ENCODE measurements around the gene IRAK2.
"Not testable (repeated sequence)": the region's sequence is repeated elsewhere in the genome, so short reads cannot be mapped to it uniquely, and the experiment has no call there.

The IRAK2 gene

GRCh38 chr3:10160925-10161324 lies 3.8 kb upstream of the IRAK2 start:
- H3K36me3 ChIP-seq (ENCODE audit: control insufficient read depth in 1 of 2, insufficient read depth in 2 of 2, low read length in 2 of 2): no peaks in the 10 kb centered on the region
- H3K27ac ChIP-seq (ENCODE audit: low read length): no peak overlapping the region
- H3K4me3 ChIP-seq (ENCODE audit: low read depth in 1 of 2, low read length in 2 of 2): no peak overlapping the region
- no peaks in the 10 kb centered on the region for H3K9me3 ChIP-seq (ENCODE audit: control insufficient read depth in 1 of 2, low read length in 2 of 2)
- H3K4me1 ChIP-seq (ENCODE audit: control insufficient read depth in 1 of 2, insufficient read depth in 2 of 2, low read length in 2 of 2): peaks cover 0 to 4% of the 10 kb centered on the region in 2 donors
- no peaks in the 10 kb centered on the region for H3K27me3 ChIP-seq (ENCODE audit: low read depth, low read length)

GRCh38 chr3:10162185-10162584 lies 2.5 kb upstream of the IRAK2 start:
- no peaks in the 10 kb centered on the region for H3K9me3 ChIP-seq (ENCODE audit: control insufficient read depth in 1 of 2, low read length in 2 of 2)
- peaks cover 0 to 4% of the 10 kb centered on the region in 2 donors for H3K4me1 ChIP-seq (ENCODE audit: control insufficient read depth in 1 of 2, insufficient read depth in 2 of 2, low read length in 2 of 2)
- H3K27ac ChIP-seq (ENCODE audit: low read length): no peak overlapping the region
- H3K36me3 ChIP-seq (ENCODE audit: control insufficient read depth in 1 of 2, insufficient read depth in 2 of 2, low read length in 2 of 2): no peaks in the 10 kb centered on the region
- H3K27me3 ChIP-seq (ENCODE audit: low read depth, low read length): no peaks in the 10 kb centered on the region
- no peak overlapping the region for H3K4me3 ChIP-seq (ENCODE audit: low read depth in 1 of 2, low read length in 2 of 2)

- H3K4me3 ChIP-seq (ENCODE audit: low read depth in 1 of 2, low read length in 2 of 2): peak overlapping the region in 1 of 2 donors; percentile 94
- H3K27me3 ChIP-seq (ENCODE audit: low read depth, low read length); H3K4me1 ChIP-seq (ENCODE audit: control insufficient read depth in 1 of 2, insufficient read depth in 2 of 2, low read length in 2 of 2); H3K36me3 ChIP-seq (ENCODE audit: control insufficient read depth in 1 of 2, insufficient read depth in 2 of 2, low read length in 2 of 2); H3K27ac ChIP-seq (ENCODE audit: low read length); H3K9me3 ChIP-seq (ENCODE audit: control insufficient read depth in 1 of 2, low read length in 2 of 2): not testable (repeated sequence)
Observed at GRCh38 chr3:10164201-10164545, 546 bp upstream of the IRAK2 start.

GRCh38 chr3:10166213-10166604 lies 1.5 kb downstream of the IRAK2 start:
- peaks cover 0 to 4% of the 10 kb centered on the region in 2 donors for H3K4me1 ChIP-seq (ENCODE audit: control insufficient read depth in 1 of 2, insufficient read depth in 2 of 2, low read length in 2 of 2)
- H3K27me3 ChIP-seq (ENCODE audit: low read depth, low read length): no peaks in the 10 kb centered on the region
- no peaks in the 10 kb centered on the region for H3K36me3 ChIP-seq (ENCODE audit: control insufficient read depth in 1 of 2, insufficient read depth in 2 of 2, low read length in 2 of 2)
- no peak overlapping the region for H3K27ac ChIP-seq (ENCODE audit: low read length)
- no peak overlapping the region for H3K4me3 ChIP-seq (ENCODE audit: low read depth in 1 of 2, low read length in 2 of 2)
- H3K9me3 ChIP-seq (ENCODE audit: control insufficient read depth in 1 of 2, low read length in 2 of 2): no peaks in the 10 kb centered on the region

- Histone ChIP-seq H3K9me3 (ENCODE audit: control insufficient read depth in 1 of 2, low read length in 2 of 2) (no peaks in the 10 kb centered on the region), H3K4me1 (ENCODE audit: control insufficient read depth in 1 of 2, insufficient read depth in 2 of 2, low read length in 2 of 2) (peaks cover 3 to 4% of the 10 kb centered on the region in 2 donors), H3K36me3 (ENCODE audit: control insufficient read depth in 1 of 2, insufficient read depth in 2 of 2, low read length in 2 of 2) (no peaks in the 10 kb centered on the region), H3K4me3 (ENCODE audit: low read depth in 1 of 2, low read length in 2 of 2) (no peak overlapping the region), H3K27ac (ENCODE audit: low read length) (no peak overlapping the region), H3K27me3 (ENCODE audit: low read depth, low read length) (no peaks in the 10 kb centered on the region)
Observed at GRCh38 chr3:10169000-10169496, 4.3 kb downstream of the IRAK2 start.

GRCh38 chr3:10170915-10171478 lies 6.3 kb downstream of the IRAK2 start:
- Histone ChIP-seq H3K9me3 (ENCODE audit: control insufficient read depth in 1 of 2, low read length in 2 of 2) (no peaks in the 10 kb centered on the region), H3K27ac (ENCODE audit: low read length) (no peak overlapping the region), H3K4me3 (ENCODE audit: low read depth in 1 of 2, low read length in 2 of 2) (no peak overlapping the region), H3K4me1 (ENCODE audit: control insufficient read depth in 1 of 2, insufficient read depth in 2 of 2, low read length in 2 of 2) (peaks cover 0 to 3% of the 10 kb centered on the region in 2 donors), H3K27me3 (ENCODE audit: low read depth, low read length) (no peaks in the 10 kb centered on the region), H3K36me3 (ENCODE audit: control insufficient read depth in 1 of 2, insufficient read depth in 2 of 2, low read length in 2 of 2) (no peaks in the 10 kb centered on the region)

GRCh38 chr3:10173095-10173925 lies 8.6 kb downstream of the IRAK2 start:
- Histone ChIP-seq H3K4me3 (ENCODE audit: low read depth in 1 of 2, low read length in 2 of 2) (no peak overlapping the region), H3K9me3 (ENCODE audit: control insufficient read depth in 1 of 2, low read length in 2 of 2) (no peaks in the 10 kb centered on the region), H3K36me3 (ENCODE audit: control insufficient read depth in 1 of 2, insufficient read depth in 2 of 2, low read length in 2 of 2) (peaks cover 0 to 7% of the 10 kb centered on the region in 2 donors), H3K4me1 (ENCODE audit: control insufficient read depth in 1 of 2, insufficient read depth in 2 of 2, low read length in 2 of 2) (peaks cover 0 to 3% of the 10 kb centered on the region in 2 donors), H3K27ac (ENCODE audit: low read length) (no peak overlapping the region), H3K27me3 (ENCODE audit: low read depth, low read length) (no peaks in the 10 kb centered on the region)

- H3K27ac ChIP-seq (ENCODE audit: low read length): peak overlapping the region; percentile 20
- H3K36me3 ChIP-seq (ENCODE audit: control insufficient read depth in 1 of 2, insufficient read depth in 2 of 2, low read length in 2 of 2): peaks cover 0 to 11% of the 10 kb centered on the region in 2 donors
- H3K27me3 ChIP-seq (ENCODE audit: low read depth, low read length): no peaks in the 10 kb centered on the region
- H3K9me3 ChIP-seq (ENCODE audit: control insufficient read depth in 1 of 2, low read length in 2 of 2): no peaks in the 10 kb centered on the region
- peaks cover 0 to 3% of the 10 kb centered on the region in 2 donors for H3K4me1 ChIP-seq (ENCODE audit: control insufficient read depth in 1 of 2, insufficient read depth in 2 of 2, low read length in 2 of 2)
- H3K4me3 ChIP-seq (ENCODE audit: low read depth in 1 of 2, low read length in 2 of 2): no peak overlapping the region
Observed at GRCh38 chr3:10173926-10174435, 9.3 kb downstream of the IRAK2 start.

GRCh38 chr3:10175334-10175733 lies 10.6 kb downstream of the IRAK2 start:
- H3K27ac ChIP-seq (ENCODE audit: low read length); H3K4me1 ChIP-seq (ENCODE audit: control insufficient read depth in 1 of 2, insufficient read depth in 2 of 2, low read length in 2 of 2); H3K9me3 ChIP-seq (ENCODE audit: control insufficient read depth in 1 of 2, low read length in 2 of 2); H3K27me3 ChIP-seq (ENCODE audit: low read depth, low read length); H3K4me3 ChIP-seq (ENCODE audit: low read depth in 1 of 2, low read length in 2 of 2): not testable (repeated sequence)
- peaks cover 0 to 11% of the 10 kb centered on the region in 2 donors for H3K36me3 ChIP-seq (ENCODE audit: control insufficient read depth in 1 of 2, insufficient read depth in 2 of 2, low read length in 2 of 2)

- peaks cover 0 to 17% of the 10 kb centered on the region in 2 donors for H3K36me3 ChIP-seq (ENCODE audit: control insufficient read depth in 1 of 2, insufficient read depth in 2 of 2, low read length in 2 of 2)
- not testable (repeated sequence) for H3K27me3 ChIP-seq (ENCODE audit: low read depth, low read length); H3K27ac ChIP-seq (ENCODE audit: low read length); H3K4me3 ChIP-seq (ENCODE audit: low read depth in 1 of 2, low read length in 2 of 2); H3K9me3 ChIP-seq (ENCODE audit: control insufficient read depth in 1 of 2, low read length in 2 of 2); H3K4me1 ChIP-seq (ENCODE audit: control insufficient read depth in 1 of 2, insufficient read depth in 2 of 2, low read length in 2 of 2)
Observed at GRCh38 chr3:10176150-10176549, 11.4 kb downstream of the IRAK2 start.

GRCh38 chr3:10177737-10178136 lies 13.0 kb downstream of the IRAK2 start:
- H3K4me3 ChIP-seq (ENCODE audit: low read depth in 1 of 2, low read length in 2 of 2): no peak overlapping the region
- no peaks in the 10 kb centered on the region for H3K9me3 ChIP-seq (ENCODE audit: control insufficient read depth in 1 of 2, low read length in 2 of 2)
- H3K36me3 ChIP-seq (ENCODE audit: control insufficient read depth in 1 of 2, insufficient read depth in 2 of 2, low read length in 2 of 2): peaks cover 0 to 17% of the 10 kb centered on the region in 2 donors
- no peak overlapping the region for H3K27ac ChIP-seq (ENCODE audit: low read length)
- H3K4me1 ChIP-seq (ENCODE audit: control insufficient read depth in 1 of 2, insufficient read depth in 2 of 2, low read length in 2 of 2): peaks cover 0 to 3% of the 10 kb centered on the region in 2 donors
- H3K27me3 ChIP-seq (ENCODE audit: low read depth, low read length): no peaks in the 10 kb centered on the region

Measured in muscle layer of duodenum (tissue), 2 donors.